HAP-1 (cell line): Measurements from ENCODE around the gene CYB5R2.

ENCODE experiments used
- DNase-seq, 2 experiments: peaks; one replicate each; pipeline ENCODE4 v3.0.0-alpha.2; 2016 to 2020; ENCODE audit warnings: low spot score in 2 of 2
- H3K27me3 ChIP-seq: fragments of 250-450 bp; sonication (Bioruptor Pico); 2 replicates; pipeline ENCODE4 v1.5.1; 2020; ENCODE audit warnings: low read depth, mild to moderate bottlenecking, moderate library complexity
- H3K36me3 ChIP-seq: fragments of 250-450 bp; sonication (Bioruptor Pico); replicated peaks from 2 replicates; pipeline ENCODE4 v1.5.1; 2020; ENCODE audit warnings: mild to moderate bottlenecking
- H3K4me1 ChIP-seq: fragments of 250-450 bp; sonication (Bioruptor Pico); 2 replicates; pipeline ENCODE4 v1.5.1; 2020; ENCODE audit warnings: mild to moderate bottlenecking
- H3K4me3 ChIP-seq: fragments of 250-450 bp; sonication (Bioruptor Pico); 2 replicates; pipeline ENCODE4 v1.5.1; 2020; ENCODE audit warnings: mild to moderate bottlenecking, moderate library complexity
- H3K9me3 ChIP-seq: fragments of 250-450 bp; sonication (Bioruptor Pico); 2 replicates; pipeline ENCODE4 v1.5.1; 2020; ENCODE audit warnings: mild to moderate bottlenecking, moderate library complexity
- in situ Hi-C: fragments of 300-500 bp; cut with MboI; formaldehyde crosslinking; loops from 3 replicates; pipeline ENCODE4 v1.14.3; 2020; ENCODE audit warnings: low sequenced_read_pairs, inconsistent platforms, mixed read lengths

The CYB5R2 gene

DNA sequence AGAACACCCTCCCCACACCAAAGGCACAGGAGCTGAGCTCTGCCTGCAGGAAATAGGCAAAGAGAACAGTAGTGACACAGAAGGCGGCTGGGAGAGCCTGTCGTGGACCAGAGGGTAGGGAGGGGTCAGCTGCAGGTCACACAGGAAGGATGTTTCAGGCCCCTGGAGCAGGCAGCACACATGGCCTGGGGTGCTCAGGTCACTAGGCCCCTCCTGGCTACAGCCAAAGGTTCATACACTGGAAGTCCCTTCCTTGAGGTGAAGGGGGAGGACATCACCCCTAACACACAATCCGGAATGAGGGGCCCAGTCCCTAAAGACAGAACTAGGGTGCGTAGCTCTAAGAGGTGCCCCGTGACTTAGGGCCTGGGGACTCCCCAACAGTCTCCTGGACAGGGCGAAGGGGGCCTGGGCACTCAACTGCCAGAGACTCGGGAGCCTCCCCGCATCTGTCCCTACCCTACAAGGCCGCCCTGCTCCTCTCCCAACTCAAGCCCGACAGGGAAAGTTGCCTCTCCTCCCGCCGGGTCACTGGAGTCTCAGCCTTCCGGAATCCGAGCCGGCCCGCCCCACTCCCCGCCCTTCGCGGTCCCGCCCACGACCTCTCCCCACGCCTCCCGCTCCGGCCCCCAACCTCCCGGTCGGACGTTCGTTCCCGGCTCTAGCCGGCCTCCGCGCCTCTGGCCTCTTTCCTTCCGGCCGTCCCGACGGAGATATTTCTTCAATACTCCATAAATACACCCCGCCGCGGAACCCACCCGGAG, at the start of gene CYB5R2:
Gene CYB5R2, minus strand, starts transcription at position 541 of the 764 bp plus-strand sequence. CDS start 675 bp downstream, outside the sequence.
- no peak for DNase-seq
- Histone ChIP-seq H3K4me1 (peaks cover 23% of the 10 kb centered on the region), H3K4me3 (no peak within 1 kb of the TSS), H3K27me3 (no peaks in the 10 kb centered on the region), H3K9me3 (0 out of 2 replicates have a peak, but pooled peaks cover 3% of the 10 kb centered on the region), H3K36me3 (no peaks in the 10 kb centered on the region)
- in situ Hi-C loops: loop anchor here (25.0 kb wide), 1 partner anchor 511 kb away; no protein-coding TSS in a partner anchor

DNA sequence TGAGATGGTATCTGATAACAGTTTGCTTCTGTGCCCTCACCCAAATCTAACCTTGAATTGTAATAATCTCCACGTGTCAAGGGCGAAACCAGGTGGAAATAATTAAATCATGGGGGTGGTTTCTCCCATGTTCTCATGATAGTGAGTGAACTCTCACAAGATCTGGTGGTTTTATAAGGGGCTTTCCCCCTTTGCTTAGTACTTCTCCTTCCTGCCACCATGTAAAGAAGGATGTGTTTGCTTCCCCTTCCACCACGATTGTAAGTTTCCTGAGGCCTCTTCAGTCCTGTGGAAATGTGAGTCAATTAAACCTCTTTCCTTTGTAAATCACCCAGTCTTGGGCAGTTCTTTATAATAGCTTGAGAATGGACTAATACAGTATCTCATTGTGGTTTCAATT, 41.5 kb upstream of the CYB5R2 start:
- in situ Hi-C loops: no loop called here
- H3K36me3 ChIP-seq: no peaks in the 10 kb centered on the region
- H3K4me1 ChIP-seq: no peaks in the 10 kb centered on the region
- no peaks in the 10 kb centered on the region for H3K9me3 ChIP-seq
- peaks cover 16% of the 10 kb centered on the region for H3K27me3 ChIP-seq
- H3K4me3 ChIP-seq: no peak overlapping the region
- DNase-seq: no peak

DNA sequence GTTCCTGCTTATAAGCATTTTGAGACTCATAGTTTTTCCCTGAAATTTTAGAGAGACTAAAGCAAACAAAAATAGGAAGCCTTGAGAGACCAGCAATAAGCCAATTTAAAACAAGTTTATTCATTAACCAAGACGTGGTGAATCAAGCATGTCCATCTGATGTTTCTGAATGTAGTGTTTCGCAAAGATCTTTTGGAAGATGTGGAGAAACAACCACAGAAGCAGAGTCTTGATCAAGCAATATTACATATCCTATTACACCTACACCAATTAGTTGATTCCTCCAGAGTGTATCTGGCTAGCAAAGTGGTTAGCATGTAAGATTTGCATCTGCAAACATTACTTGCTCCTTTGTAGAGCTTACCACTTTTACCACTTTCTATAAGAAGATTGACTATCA, 33.1 kb upstream of the CYB5R2 start, which contains the start of gene OVCH2:
Gene OVCH2, minus strand, starts transcription at position 101 of the 400 bp plus-strand sequence. Its CDS starts 83 bp downstream, at position 18.
- Histone ChIP-seq H3K27me3 (peaks cover 4% of the 10 kb centered on the region), H3K9me3 (no peaks in the 10 kb centered on the region), H3K4me3 (no peak within 1 kb of the TSS), H3K36me3 (no peaks in the 10 kb centered on the region), H3K4me1 (no peaks in the 10 kb centered on the region)
- DNase-seq: no peak
- in situ Hi-C loops: no loop called here

DNA sequence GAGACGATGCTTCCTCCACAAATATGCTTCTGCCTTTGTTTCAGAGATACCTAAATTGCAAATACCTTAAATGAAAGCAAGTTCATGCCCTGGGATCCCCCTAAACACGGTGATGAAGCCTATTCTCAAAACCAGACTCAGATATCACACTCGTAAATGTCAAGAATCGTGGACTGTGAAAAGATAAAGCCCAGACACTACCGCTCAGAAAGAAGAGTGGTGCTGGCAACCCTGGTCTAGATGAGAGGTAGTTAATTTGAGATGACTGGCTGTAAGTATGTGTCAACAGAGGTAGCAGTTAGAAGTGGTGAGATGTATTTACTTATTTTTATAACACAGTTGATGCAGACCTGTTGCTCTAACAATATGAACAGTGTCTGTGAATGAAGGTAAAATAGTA, 30.4 kb upstream of the CYB5R2 start:
- in situ Hi-C loops: no loop called here
- H3K36me3 ChIP-seq: no peaks in the 10 kb centered on the region
- DNase-seq: no peak
- no peak overlapping the region for H3K4me3 ChIP-seq
- no peaks in the 10 kb centered on the region for H3K9me3 ChIP-seq
- peaks cover 4% of the 10 kb centered on the region for H3K27me3 ChIP-seq
- H3K4me1 ChIP-seq: no peaks in the 10 kb centered on the region

DNA sequence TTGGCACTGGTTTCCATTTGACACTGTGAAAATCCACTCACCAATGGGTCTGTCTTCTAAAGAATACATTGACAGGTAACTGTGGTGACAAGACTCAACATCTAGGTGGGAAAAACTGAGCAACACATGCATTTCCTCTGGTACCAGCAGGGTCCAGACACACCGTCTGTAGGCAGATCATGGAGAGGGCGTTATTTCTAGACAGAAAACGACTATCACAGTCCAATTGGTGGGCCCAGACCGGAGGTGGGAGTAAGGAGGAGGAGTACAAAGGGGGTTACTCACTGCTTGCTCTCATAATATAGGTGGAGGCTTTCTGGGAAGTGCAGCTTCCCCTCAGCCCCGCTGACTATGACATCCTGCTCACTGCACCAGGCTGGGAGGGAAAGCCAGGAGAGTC, 23.1 kb upstream of the CYB5R2 start:
- no peak for DNase-seq
- in situ Hi-C loops: loop anchor here (10.0 kb wide), 1 partner anchor 602 kb away; no protein-coding TSS in a partner anchor
- peaks cover 4% of the 10 kb centered on the region for H3K9me3 ChIP-seq
- H3K4me1 ChIP-seq: peaks cover 3% of the 10 kb centered on the region; the same call in 1 of the 2 replicates
- H3K4me3 ChIP-seq: no peak overlapping the region
- H3K36me3 ChIP-seq: no peaks in the 10 kb centered on the region
- peaks cover 2% of the 10 kb centered on the region; the same call in 1 of the 2 replicates for H3K27me3 ChIP-seq

DNA sequence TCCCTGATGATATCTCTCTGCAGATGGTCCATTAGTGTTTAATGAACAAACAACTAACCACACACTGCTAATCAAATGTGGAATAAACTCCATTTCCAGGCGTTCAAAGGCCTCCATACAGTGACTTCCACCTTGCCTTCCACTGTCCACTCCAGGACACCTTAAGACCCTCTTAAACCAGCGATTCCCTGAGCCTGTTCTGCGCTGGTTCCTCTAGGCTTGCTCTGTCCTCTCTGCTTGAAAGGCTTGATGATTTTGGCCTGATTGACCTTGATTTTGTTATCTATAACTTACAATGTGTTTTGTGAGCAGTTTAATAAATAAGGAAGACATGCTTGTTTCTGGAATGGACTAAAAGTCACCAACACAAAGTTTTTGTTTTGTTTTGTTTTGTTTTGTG, 20.9 kb upstream of the CYB5R2 start:
- H3K9me3 ChIP-seq: peaks cover 4% of the 10 kb centered on the region
- peaks cover 2% of the 10 kb centered on the region; the same call in 1 of the 2 replicates for H3K27me3 ChIP-seq
- H3K4me1 ChIP-seq: peaks cover 3% of the 10 kb centered on the region; the same call in 1 of the 2 replicates
- no peaks in the 10 kb centered on the region for H3K36me3 ChIP-seq
- no peak overlapping the region for H3K4me3 ChIP-seq
- DNase-seq: no peak
- in situ Hi-C loops: loop anchor here (10.0 kb wide), 1 partner anchor 599 kb away; no protein-coding TSS in a partner anchor

DNA sequence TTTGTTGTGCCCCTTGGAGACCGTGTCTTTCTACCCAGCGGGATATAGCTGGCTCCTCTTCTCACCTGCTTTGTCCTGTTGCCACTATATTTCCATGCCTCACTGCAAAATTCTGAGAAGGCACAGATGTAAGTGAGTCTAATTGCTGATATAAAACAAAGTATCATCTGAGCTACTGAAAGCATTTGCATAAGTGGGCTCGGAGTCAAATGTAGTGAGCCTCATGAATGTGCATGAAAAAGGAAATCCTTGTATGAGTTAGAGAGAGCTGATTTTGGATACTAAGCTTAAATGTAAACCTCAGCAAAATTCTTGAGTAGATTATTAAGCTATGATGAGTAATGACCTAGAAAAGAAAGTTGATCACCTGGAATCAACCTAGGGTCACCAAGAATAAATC, 19.1 kb upstream of the CYB5R2 start:
- in situ Hi-C loops: loop anchor here (10.0 kb wide), 1 partner anchor 598 kb away; no protein-coding TSS in a partner anchor

DNA sequence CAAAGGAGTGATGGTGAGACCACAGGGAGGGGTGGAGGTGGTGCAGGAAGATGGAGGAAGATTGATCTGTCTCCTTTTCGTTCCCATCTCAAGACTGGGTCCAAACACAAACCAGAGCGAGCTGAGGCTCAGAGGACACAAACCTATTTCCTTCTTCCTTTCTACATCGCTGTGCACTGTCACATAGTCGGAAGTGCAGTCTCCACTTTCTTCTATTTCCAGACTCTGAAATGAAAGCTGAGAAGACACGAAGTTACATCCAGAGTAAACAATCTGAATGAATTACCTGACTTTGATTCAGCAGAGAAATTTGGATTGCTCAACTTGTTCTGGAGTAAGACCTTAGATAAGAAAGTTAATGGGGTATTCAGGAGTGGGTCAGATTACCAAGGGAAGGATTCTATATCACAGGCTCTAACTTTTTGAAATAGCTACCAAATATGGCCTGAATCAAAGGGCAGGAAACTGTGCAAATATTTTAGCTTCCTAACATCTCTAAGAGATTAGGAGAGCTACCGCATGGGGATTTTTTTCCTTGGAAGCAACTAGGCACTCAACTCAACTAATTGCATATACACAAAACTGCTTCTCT, 18.6 kb upstream of the CYB5R2 start:
- Histone ChIP-seq H3K4me1 (peaks cover 12% of the 10 kb centered on the region), H3K9me3 (peaks cover 4% of the 10 kb centered on the region), H3K4me3 (no peak overlapping the region), H3K27me3 (peaks cover 2% of the 10 kb centered on the region; the same call in 1 of the 2 replicates), H3K36me3 (no peaks in the 10 kb centered on the region)
- DNase-seq: no peak
- in situ Hi-C loops: loop anchor here (10.0 kb wide), 1 partner anchor 597 kb away; no protein-coding TSS in a partner anchor

More for the DNA sequence above, 19.1 kb upstream of the CYB5R2 start:
- Histone ChIP-seq H3K4me3 (no peak overlapping the region), H3K9me3 (peaks cover 4% of the 10 kb centered on the region), H3K36me3 (no peaks in the 10 kb centered on the region), H3K4me1 (peaks cover 10% of the 10 kb centered on the region), H3K27me3 (peaks cover 2% of the 10 kb centered on the region; the same call in 1 of the 2 replicates)
- no peak for DNase-seq

DNA sequence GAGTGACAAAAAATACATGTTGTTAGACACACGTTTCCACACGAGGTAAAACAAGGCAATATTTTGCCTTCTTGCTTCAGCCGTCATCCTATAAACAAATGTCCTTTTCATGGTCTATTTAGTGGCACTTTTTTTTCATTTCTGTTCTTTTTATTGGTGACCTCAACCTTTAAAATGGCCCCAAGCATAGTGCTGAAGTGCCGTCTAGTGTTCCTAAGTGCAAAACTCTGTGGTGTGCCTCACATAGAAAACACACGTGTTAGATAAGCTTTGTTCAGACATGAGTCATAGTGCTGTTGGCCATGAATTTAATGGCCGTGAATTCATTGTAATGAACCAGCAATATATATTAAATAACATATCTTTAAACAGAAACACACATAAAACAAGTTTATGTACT, 17.3 kb upstream of the CYB5R2 start:
- no peak overlapping the region for H3K4me3 ChIP-seq
- H3K36me3 ChIP-seq: no peaks in the 10 kb centered on the region
- peaks cover 2% of the 10 kb centered on the region; the same call in 1 of the 2 replicates for H3K27me3 ChIP-seq
- in situ Hi-C loops: loop anchor here (10.0 kb wide), 1 partner anchor 596 kb away; no protein-coding TSS in a partner anchor
- DNase-seq: no peak
- peaks cover 4% of the 10 kb centered on the region for H3K9me3 ChIP-seq
- peaks cover 12% of the 10 kb centered on the region for H3K4me1 ChIP-seq

DNA sequence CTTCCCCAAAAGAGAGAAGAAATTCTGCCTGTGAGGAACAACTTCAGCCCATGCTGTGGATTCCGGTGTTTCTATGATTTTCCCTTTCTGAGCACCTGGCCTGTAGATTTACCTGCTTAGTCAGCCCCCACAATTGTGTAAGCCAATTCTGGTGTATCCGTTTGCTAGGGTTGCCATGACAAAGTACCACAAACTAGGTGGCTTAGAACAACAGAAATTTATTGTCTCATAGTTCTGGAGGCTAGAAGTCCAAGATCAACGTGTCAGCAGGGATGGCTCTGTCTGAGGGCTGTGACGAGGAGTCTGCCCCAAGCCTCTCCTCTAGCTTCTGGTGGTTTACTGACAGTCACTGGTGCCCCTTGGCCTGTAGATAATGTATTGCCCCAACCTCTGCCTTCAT, 15.9 kb upstream of the CYB5R2 start:
- peaks cover 9% of the 10 kb centered on the region for H3K4me1 ChIP-seq
- H3K4me3 ChIP-seq: no peak overlapping the region
- in situ Hi-C loops: no loop called here
- peaks cover 2% of the 10 kb centered on the region for H3K9me3 ChIP-seq
- peaks cover 7% of the 10 kb centered on the region for H3K27me3 ChIP-seq
- H3K36me3 ChIP-seq: no peaks in the 10 kb centered on the region
- no peak for DNase-seq

DNA sequence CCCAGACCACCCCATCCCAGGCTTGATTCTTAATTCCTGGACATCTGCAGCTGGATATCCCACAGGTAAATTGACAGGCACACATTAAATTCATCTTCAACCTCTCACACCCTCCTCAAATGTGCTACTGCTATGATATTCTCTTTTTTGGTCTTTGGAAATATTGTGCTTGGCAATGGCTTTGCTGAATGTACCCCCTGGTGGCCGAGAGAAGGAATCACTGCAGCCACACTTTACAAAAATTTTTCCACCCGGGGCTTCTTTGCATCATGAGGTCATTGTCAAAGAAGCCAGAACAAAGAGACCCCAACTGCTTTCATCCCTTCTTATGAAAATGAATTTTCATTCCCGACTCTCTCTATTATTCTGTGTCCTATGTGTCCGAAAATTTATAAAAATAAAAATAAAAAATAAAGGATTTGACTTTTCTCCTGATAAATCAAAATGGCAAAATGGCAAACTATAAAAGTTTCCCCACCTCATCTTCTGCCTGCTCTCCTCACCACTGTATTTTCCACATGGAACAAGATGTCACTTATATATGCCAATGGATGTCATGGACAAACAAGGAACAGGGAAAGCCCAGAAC, 15.0 kb upstream of the CYB5R2 start:
- no peak overlapping the region for H3K4me3 ChIP-seq
- no peaks in the 10 kb centered on the region for H3K36me3 ChIP-seq
- peaks cover 10% of the 10 kb centered on the region for H3K27me3 ChIP-seq
- H3K4me1 ChIP-seq: peaks cover 9% of the 10 kb centered on the region
- DNase-seq: peak; percentile 44 to 50
- in situ Hi-C loops: no loop called here
- no peaks in the 10 kb centered on the region for H3K9me3 ChIP-seq

DNA sequence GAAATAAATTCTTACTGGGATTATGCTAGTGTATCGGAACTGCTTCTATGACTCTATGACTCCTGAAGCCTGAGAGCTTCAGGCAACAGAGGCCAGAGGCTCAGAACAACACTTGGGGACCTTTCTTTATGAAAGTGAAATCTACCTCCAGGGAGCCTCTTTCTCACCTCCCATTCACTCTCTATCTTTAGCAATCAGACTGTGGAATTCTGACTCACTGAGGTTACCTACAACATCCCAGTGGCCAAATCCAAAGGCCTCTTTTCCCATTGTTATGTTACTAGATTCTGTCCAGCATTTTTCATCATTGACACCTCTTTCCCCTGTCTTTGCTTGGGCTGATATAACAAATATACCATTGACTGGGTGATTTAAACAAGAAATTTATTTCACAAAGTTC, 14.1 kb upstream of the CYB5R2 start:
- no peak overlapping the region for H3K4me3 ChIP-seq
- H3K27me3 ChIP-seq: peaks cover 18% of the 10 kb centered on the region
- peaks cover 9% of the 10 kb centered on the region for H3K4me1 ChIP-seq
- H3K9me3 ChIP-seq: no peaks in the 10 kb centered on the region
- DNase-seq: no peak
- H3K36me3 ChIP-seq: no peaks in the 10 kb centered on the region
- in situ Hi-C loops: no loop called here

DNA sequence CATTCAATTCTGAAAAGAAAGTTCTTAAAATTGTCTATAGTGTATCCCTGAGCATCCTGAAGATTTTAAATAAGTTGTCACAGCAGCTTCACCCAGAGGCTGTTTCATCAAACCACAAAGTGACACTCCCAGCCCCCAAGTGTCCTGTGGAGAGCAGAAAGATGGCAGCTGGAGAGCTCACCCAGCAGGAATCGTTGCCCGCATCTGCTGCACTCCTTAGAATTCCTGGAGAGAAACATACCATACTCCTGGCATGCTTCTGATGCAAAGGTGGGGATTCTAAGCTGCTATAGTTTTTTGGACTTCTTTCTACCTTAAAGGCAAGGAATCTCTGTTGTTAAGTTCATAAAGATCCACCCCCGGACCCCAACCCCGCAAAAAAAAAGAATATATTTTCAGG, 13.5 kb upstream of the CYB5R2 start:
- Histone ChIP-seq H3K36me3 (no peaks in the 10 kb centered on the region), H3K4me1 (peaks cover 9% of the 10 kb centered on the region), H3K27me3 (peaks cover 18% of the 10 kb centered on the region), H3K9me3 (no peaks in the 10 kb centered on the region), H3K4me3 (no peak overlapping the region)
- DNase-seq: no peak
- in situ Hi-C loops: no loop called here
